Liver (tissue), 9 donors: ENCODE results near the gene LRIT2. TPM values are rescaled to one million over a fixed set of nuclear protein-coding genes. Genes with fewer than 3 reads are reported as not detected.

Experiments used
- DNase-seq: peaks from one replicate; pipeline ENCODE4 v3.0.0-alpha.2; 2017; ENCODE audit warnings: low spot score
- H3K27ac ChIP-seq, 2 donors: one replicate each; pipeline ENCODE4 v1.7.0; 2013; ENCODE audit warnings: inconsistent platforms in 2 of 2, low read length in 2 of 2, control low read depth in 1 of 2, low read depth in 1 of 2, mild to moderate bottlenecking in 1 of 2
- H3K27me3 ChIP-seq, 4 donors: one replicate each; pipeline versions ENCODE4 v1.6.1 to v1.7.0; 2013; ENCODE audit warnings: low read length in 3 of 4, inconsistent platforms in 1 of 4, mild to moderate bottlenecking in 1 of 4, moderate library complexity in 1 of 4; ENCODE audit not compliant: control insufficient read depth in 4 of 4, insufficient read depth in 4 of 4
- H3K36me3 ChIP-seq, 4 donors: one replicate each; pipeline versions ENCODE4 v1.6.1 to v1.7.0; 2013; ENCODE audit warnings: low read length in 3 of 4, mild to moderate bottlenecking in 3 of 4, low read depth in 1 of 4, moderate library complexity in 1 of 4; ENCODE audit not compliant: control insufficient read depth in 4 of 4, insufficient read depth in 3 of 4
- H3K4me1 ChIP-seq, 4 donors: one replicate each; pipeline versions ENCODE4 v1.6.1 to v1.7.0; 2013; ENCODE audit warnings: low read length in 3 of 4, mild to moderate bottlenecking in 3 of 4, moderate library complexity in 1 of 4; ENCODE audit not compliant: control insufficient read depth in 4 of 4, insufficient read depth in 4 of 4
- H3K4me3 ChIP-seq, 3 donors: one replicate each; pipeline versions ENCODE4 v1.6.1 to v1.7.0; 2013; ENCODE audit warnings: low read length in 3 of 3, control low read depth in 1 of 3, low read depth in 1 of 3, mild to moderate bottlenecking in 1 of 3
- H3K9ac ChIP-seq, 2 donors: one replicate each; pipeline ENCODE4 v1.7.0; 2013; ENCODE audit warnings: low read length in 2 of 2, mild to moderate bottlenecking in 2 of 2, moderate library complexity in 2 of 2, control low read depth in 1 of 2, low read depth in 1 of 2
- H3K9me3 ChIP-seq, 4 donors: one replicate each; pipeline versions ENCODE4 v1.6.1 to v1.7.0; 2013; ENCODE audit warnings: low read length in 3 of 4; ENCODE audit not compliant: control insufficient read depth in 4 of 4
- EGR1 ChIP-seq, 2 donors: IDR thresholded peaks; 2 replicates each; pipeline ENCODE4 v1.6.1; 2016 to 2018; ENCODE audit warnings: antibody characterized with exemption in 2 of 2, low read depth in 2 of 2
- FOXA1 ChIP-seq: IDR thresholded peaks from 2 replicates; pipeline ENCODE4 v1.6.1; 2016; ENCODE audit warnings: antibody characterized with exemption
- FOXA2 ChIP-seq: IDR thresholded peaks from 2 replicates; pipeline ENCODE4 v1.6.1; 2016; ENCODE audit warnings: antibody characterized with exemption
- GABPA ChIP-seq, 2 donors: IDR thresholded peaks in 1 of 2; conservative IDR thresholded peaks in 1 of 2; 2 replicates each; pipeline ENCODE4 v1.6.1; 2016; ENCODE audit warnings: antibody characterized with exemption in 2 of 2, mild to moderate bottlenecking in 1 of 2, moderate library complexity in 1 of 2
- HNF4A ChIP-seq, 2 donors: conservative IDR thresholded peaks; 2 replicates each; pipeline ENCODE4 v1.6.1; 2016; ENCODE audit warnings: antibody characterized with exemption in 2 of 2, mild to moderate bottlenecking in 2 of 2
- HNF4G ChIP-seq: IDR thresholded peaks from 2 replicates; pipeline ENCODE4 v1.6.1; 2016; ENCODE audit warnings: antibody characterized with exemption
- JUND ChIP-seq, 2 donors: IDR thresholded peaks; 2 replicates each; pipeline ENCODE4 v1.6.1; 2016; ENCODE audit warnings: antibody characterized with exemption in 2 of 2
- NR2F2 ChIP-seq: IDR thresholded peaks from 2 replicates; pipeline ENCODE4 v1.6.1; 2016; ENCODE audit warnings: antibody characterized with exemption
- RAD21 ChIP-seq, 2 donors: IDR thresholded peaks; 2 replicates each; pipeline ENCODE4 v1.6.1; 2016; ENCODE audit warnings: antibody characterized with exemption in 2 of 2, mild to moderate bottlenecking in 2 of 2
- REST ChIP-seq: IDR thresholded peaks from 2 replicates; pipeline ENCODE4 v1.6.1; 2016; ENCODE audit warnings: antibody characterized with exemption, mild to moderate bottlenecking
- RXRA ChIP-seq, 2 donors: IDR thresholded peaks; 2 replicates each; pipeline ENCODE4 v1.6.1; 2017 to 2018; ENCODE audit warnings: antibody characterized with exemption in 2 of 2, mild to moderate bottlenecking in 1 of 2
- SP1 ChIP-seq: IDR thresholded peaks from 2 replicates; pipeline ENCODE4 v1.6.1; 2018; ENCODE audit warnings: antibody characterized with exemption, mild to moderate bottlenecking
- YY1 ChIP-seq: IDR thresholded peaks from 2 replicates; pipeline ENCODE4 v1.6.1; 2016; ENCODE audit warnings: antibody characterized with exemption, mild to moderate bottlenecking
- ZBTB33 ChIP-seq: IDR thresholded peaks from 2 replicates; pipeline ENCODE4 v1.6.1; 2016; ENCODE audit warnings: antibody characterized with exemption
- WGBS: extraction: QIAGEN DNeasy Blood & Tissue Kit; methylation state at CpG from one replicate; pipeline ENCODE4 v1.1.7; 2013; 5-methylcytosine and 5-hydroxymethylcytosine counted together
- polyA plus RNA-seq, 2 donors: library from polyadenylated mRNA; stranded (reverse) in 1 of 2; unstranded in 1 of 2; fragments of 200-250 nt in 1 of 2; fragments of >200 nt in 1 of 2; fragmentation: Nextera tagmentation in 1 of 2; extraction: Ambion mirVana in 1 of 2; gene quantifications; one replicate each; pipeline versions ENCODE4 v1.2.1 to v1.2.3, GENCODE V29; 2013 to 2015
- total RNA-seq, 2 donors: library from RNA; depleted of rRNA; stranded (reverse); fragments of >200 nt; gene quantifications; one replicate each; pipeline ENCODE4 v1.2.3, GENCODE V29; 2014
- TF ChIP-seq, protein P1 (sequence below): IDR thresholded peaks from 2 replicates; pipeline ENCODE4 v1.6.1; 2016; ENCODE audit warnings: antibody characterized with exemption
- TF ChIP-seq, protein P2 (sequence below): fragments of 150-350 bp; IDR thresholded peaks from 2 replicates; pipeline ENCODE4 v1.5.1; 2017; ENCODE audit warnings: improper control_type of control experiment, low read depth, low read length; ENCODE audit not compliant: missing input control
- TF ChIP-seq, protein P3 (sequence below): IDR thresholded peaks from 2 replicates; pipeline ENCODE4 v1.6.1; 2016; ENCODE audit warnings: antibody characterized with exemption
- donor health status: healthy.
- donor health status: healthy.
- donor health status: healthy.
- donor health status: healthy.
- donor health status: healthy.

The LRIT2 gene
- total and polyA plus RNA-seq, 4 donors: not detected

DNA sequence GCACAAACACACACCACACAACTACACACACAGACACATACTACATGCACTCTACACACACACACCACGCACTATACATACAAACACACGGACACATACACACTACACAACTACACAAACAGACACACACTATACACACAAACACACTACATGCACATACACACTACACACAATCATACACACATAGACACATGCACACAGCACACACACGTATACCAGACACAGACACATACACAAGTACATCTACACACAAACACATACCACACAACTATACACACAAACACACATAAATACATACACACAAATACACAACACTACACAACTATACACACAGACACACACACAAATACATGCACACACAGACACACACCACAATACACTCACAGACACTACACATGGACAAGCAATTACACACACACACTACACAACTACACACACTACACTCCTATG, 47.2 kb downstream of the LRIT2 start:
- H3K9me3 ChIP-seq: no peaks in the 10 kb centered on the region
- no peak for TF ChIP-seq JUND (IDR thresholded peaks at IDR 0.05)
- no peak for TF ChIP-seq SP1
- TF ChIP-seq HNF4A (conservative IDR thresholded peaks at IDR 0.05): no peak
- no peak for TF ChIP-seq REST
- no peak for TF ChIP-seq RXRA (IDR thresholded peaks at IDR 0.05)
- no peak for TF ChIP-seq NR2F2
- TF ChIP-seq RAD21 (IDR thresholded peaks at IDR 0.05): no peak

DNA sequence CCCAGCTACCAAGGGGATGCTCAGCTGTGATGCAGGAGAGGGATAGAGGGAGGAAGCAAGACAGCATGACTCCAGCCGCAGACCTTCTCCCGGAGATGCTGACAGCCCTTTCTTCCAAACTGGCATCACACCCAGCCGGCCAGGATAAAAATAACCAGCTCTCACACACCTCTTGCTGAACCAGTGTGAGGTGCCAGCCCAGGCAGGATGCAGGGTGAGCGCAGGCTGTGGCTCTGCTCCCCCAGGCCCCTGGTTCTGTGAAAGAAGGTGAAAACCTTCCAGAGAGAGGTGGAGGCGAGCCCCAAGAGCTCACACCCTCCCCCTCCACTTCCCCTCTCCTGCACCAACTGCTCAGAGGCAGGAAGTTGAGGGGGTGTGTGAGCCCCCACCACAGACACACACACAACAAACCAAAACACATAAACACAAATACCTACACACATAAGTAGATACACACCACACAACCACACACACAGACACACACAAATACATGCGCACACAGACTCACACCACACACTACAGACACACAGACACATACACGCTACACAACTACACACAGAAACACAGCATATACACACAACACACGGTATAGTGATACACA, 47.7 kb downstream of the LRIT2 start:
- Histone ChIP-seq H3K4me3 (no peak overlapping the region), H3K27me3 (no peaks in the 10 kb centered on the region), H3K36me3 (no peaks in the 10 kb centered on the region), H3K9ac (no peak overlapping the region), H3K4me1 (no peaks in the 10 kb centered on the region), H3K27ac (no peak overlapping the region), H3K9me3 (no peaks in the 10 kb centered on the region)
- WGBS: 79% methylated on average over 8 of the region's 8 CpGs
- TF ChIP-seq EGR1 (IDR thresholded peaks at IDR 0.05; ENCODE audit: low read depth in 2 of 2) (no peak), HNF4A (conservative IDR thresholded peaks at IDR 0.05) (no peak), RXRA (IDR thresholded peaks at IDR 0.05) (no peak), RAD21 (IDR thresholded peaks at IDR 0.05) (no peak), ZBTB33 (no peak), GABPA (IDR thresholded peaks at IDR 0.05 in 1 of 2, conservative IDR thresholded peaks at IDR 0.05 in 1 of 2) (no peak), FOXA1 (no peak), HNF4G (no peak), FOXA2 (no peak), YY1 (no peak), NR2F2 (no peak), SP1 (no peak), REST (no peak)
- TF ChIP-seq, protein P1, sequence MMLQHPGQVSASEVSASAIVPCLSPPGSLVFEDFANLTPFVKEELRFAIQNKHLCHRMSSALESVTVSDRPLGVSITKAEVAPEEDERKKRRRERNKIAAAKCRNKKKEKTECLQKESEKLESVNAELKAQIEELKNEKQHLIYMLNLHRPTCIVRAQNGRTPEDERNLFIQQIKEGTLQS: no peak
- TF ChIP-seq, protein P2, sequence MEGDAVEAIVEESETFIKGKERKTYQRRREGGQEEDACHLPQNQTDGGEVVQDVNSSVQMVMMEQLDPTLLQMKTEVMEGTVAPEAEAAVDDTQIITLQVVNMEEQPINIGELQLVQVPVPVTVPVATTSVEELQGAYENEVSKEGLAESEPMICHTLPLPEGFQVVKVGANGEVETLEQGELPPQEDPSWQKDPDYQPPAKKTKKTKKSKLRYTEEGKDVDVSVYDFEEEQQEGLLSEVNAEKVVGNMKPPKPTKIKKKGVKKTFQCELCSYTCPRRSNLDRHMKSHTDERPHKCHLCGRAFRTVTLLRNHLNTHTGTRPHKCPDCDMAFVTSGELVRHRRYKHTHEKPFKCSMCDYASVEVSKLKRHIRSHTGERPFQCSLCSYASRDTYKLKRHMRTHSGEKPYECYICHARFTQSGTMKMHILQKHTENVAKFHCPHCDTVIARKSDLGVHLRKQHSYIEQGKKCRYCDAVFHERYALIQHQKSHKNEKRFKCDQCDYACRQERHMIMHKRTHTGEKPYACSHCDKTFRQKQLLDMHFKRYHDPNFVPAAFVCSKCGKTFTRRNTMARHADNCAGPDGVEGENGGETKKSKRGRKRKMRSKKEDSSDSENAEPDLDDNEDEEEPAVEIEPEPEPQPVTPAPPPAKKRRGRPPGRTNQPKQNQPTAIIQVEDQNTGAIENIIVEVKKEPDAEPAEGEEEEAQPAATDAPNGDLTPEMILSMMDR: no peak
- TF ChIP-seq, protein P3, sequence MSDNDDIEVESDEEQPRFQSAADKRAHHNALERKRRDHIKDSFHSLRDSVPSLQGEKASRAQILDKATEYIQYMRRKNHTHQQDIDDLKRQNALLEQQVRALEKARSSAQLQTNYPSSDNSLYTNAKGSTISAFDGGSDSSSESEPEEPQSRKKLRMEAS: no peak
- no peak for DNase-seq

More for the DNA sequence above, 47.2 kb downstream of the LRIT2 start:
- Histone ChIP-seq H3K4me1 (no peaks in the 10 kb centered on the region), H3K9ac (no peak overlapping the region), H3K27me3 (no peaks in the 10 kb centered on the region), H3K36me3 (no peaks in the 10 kb centered on the region), H3K27ac (no peak overlapping the region), H3K4me3 (no peak overlapping the region)
- WGBS: 93% methylated on average over 3 of the region's 3 CpGs
- no peak for DNase-seq
